Measurements from ENCODE around the gene CCDC110.

CCDC110 gene

DNA sequence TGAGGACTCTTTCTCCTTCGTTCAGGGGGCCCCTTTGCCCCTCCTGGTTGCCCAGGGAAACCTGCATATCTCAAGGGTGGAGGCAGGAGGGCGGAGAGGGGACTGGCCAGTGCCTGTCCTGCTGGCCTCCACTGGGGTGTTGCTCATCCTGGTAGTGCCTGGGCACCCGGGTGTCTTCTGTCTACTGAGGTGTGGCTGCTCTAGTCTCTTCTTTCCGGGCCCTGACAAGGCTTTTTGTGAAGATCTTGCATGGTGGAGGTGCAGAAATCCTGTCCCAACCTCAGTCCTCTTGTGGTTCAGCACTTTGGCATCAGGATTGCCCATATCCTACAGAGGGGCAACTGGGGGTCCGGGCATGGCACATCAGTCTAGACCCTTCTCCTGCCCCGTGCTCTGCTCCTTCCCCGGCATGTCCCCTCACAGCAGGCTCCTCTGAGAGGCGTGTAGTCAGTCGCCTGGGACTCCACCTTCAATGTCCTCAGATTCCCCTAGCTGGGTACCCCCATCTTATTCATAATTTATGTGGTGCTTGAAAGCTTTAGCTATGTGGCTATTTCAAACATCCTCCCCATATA is 1.9 kb downstream of the CCDC110 start:
- H3K4me3 ChIP-seq (ENCODE audit: low read depth, low read length) = no peak overlapping the region
- no peak overlapping the region for H3K9ac ChIP-seq (ENCODE audit: low read depth, low read length)
- no peaks in the 10 kb centered on the region for H3K9me3 ChIP-seq (ENCODE audit: control insufficient read depth, insufficient read depth, low read length)
- H3K27me3 ChIP-seq (ENCODE audit: control insufficient read depth, insufficient read depth, low read length) = peaks cover 28% of the 10 kb centered on the region
- H3K4me1 ChIP-seq (ENCODE audit: control insufficient read depth, insufficient read depth, low read length) = no peaks in the 10 kb centered on the region
- no peaks in the 10 kb centered on the region for H3K36me3 ChIP-seq (ENCODE audit: control insufficient read depth, insufficient read depth, low read length)

GRCh38 chr4:185468999-185469398 is 2.5 kb downstream of the CCDC110 start:
- peaks cover 28% of the 10 kb centered on the region for H3K27me3 ChIP-seq (ENCODE audit: control insufficient read depth, insufficient read depth, low read length)
- H3K9me3 ChIP-seq (ENCODE audit: control insufficient read depth, insufficient read depth, low read length) = no peaks in the 10 kb centered on the region
- no peak overlapping the region for H3K9ac ChIP-seq (ENCODE audit: low read depth, low read length)
- no peak overlapping the region for H3K4me3 ChIP-seq (ENCODE audit: low read depth, low read length)
- H3K4me1 ChIP-seq (ENCODE audit: control insufficient read depth, insufficient read depth, low read length) = peaks cover 3% of the 10 kb centered on the region
- no peaks in the 10 kb centered on the region for H3K36me3 ChIP-seq (ENCODE audit: control insufficient read depth, insufficient read depth, low read length)

DNA sequence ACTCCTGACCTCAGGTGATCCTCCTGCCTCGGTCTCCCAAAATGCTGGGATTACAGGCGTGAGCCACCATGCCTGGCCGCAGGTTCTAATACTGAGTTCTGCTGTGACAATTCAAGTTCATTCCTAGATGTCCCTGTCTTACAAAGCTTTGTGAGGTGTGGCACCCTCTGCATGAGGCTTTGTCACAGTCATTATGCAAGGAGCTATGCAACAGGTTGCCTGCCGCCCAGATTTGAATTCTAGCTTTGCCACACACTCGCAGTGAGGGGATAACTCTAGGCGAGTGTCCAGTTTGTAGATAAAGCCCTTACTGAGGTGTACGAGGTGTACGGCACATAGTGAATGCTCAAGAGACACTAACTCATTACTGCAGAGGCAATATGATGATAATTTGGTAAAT is 3.5 kb downstream of the CCDC110 start:
- no peak overlapping the region for H3K4me3 ChIP-seq (ENCODE audit: low read depth, low read length)
- H3K9ac ChIP-seq (ENCODE audit: low read depth, low read length) = no peak overlapping the region
- no peaks in the 10 kb centered on the region for H3K9me3 ChIP-seq (ENCODE audit: control insufficient read depth, insufficient read depth, low read length)
- H3K27me3 ChIP-seq (ENCODE audit: control insufficient read depth, insufficient read depth, low read length) = peaks cover 28% of the 10 kb centered on the region
- H3K36me3 ChIP-seq (ENCODE audit: control insufficient read depth, insufficient read depth, low read length) = no peaks in the 10 kb centered on the region
- peaks cover 3% of the 10 kb centered on the region for H3K4me1 ChIP-seq (ENCODE audit: control insufficient read depth, insufficient read depth, low read length)

DNA sequence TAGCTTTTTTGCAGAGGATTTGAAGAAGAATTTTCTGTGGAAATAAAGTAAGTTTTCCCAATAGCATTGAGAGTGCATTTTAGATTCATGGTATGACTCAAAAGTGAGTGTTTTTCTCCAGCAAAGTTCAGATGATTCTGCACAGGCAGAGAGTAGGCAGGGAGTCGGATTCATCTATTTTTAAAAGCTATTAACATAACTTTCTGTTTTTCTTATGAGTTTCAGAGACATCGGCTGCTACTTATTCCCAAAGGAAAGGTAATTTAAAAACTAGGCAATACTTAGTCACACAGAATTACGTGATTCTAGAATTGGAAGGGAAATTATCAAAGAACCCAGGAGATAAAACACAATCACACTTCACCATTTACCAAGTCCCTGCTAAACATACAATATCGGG is 4.4 kb downstream of the CCDC110 start:
- H3K36me3 ChIP-seq (ENCODE audit: control insufficient read depth, insufficient read depth, low read length) = no peaks in the 10 kb centered on the region
- peaks cover 3% of the 10 kb centered on the region for H3K4me1 ChIP-seq (ENCODE audit: control insufficient read depth, insufficient read depth, low read length)
- H3K9me3 ChIP-seq (ENCODE audit: control insufficient read depth, insufficient read depth, low read length) = no peaks in the 10 kb centered on the region
- no peak overlapping the region for H3K9ac ChIP-seq (ENCODE audit: low read depth, low read length)
- peaks cover 25% of the 10 kb centered on the region for H3K27me3 ChIP-seq (ENCODE audit: control insufficient read depth, insufficient read depth, low read length)
- no peak overlapping the region for H3K4me3 ChIP-seq (ENCODE audit: low read depth, low read length)

DNA sequence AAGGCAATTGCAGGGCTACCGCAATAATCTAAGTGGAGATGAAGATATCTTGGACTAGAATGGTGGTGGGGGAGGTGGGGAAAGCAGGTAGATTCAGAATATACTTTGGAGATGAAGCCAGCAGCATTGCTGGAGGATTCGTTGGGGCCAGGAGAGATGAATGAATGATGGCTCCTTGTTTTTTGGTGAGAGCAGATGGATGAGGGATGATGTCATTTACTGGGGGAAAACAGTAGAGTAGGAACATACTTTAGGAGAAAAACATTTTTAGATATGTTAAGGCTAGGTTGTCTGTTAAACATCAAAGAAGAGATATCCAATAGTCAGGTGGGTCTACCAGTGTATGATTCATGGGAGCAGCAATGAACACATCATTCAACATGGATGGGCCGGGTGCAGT is 5.8 kb downstream of the CCDC110 start:
- Histone ChIP-seq H3K4me3 (ENCODE audit: low read depth, low read length) (no peak overlapping the region), H3K9me3 (ENCODE audit: control insufficient read depth, insufficient read depth, low read length) (no peaks in the 10 kb centered on the region), H3K4me1 (ENCODE audit: control insufficient read depth, insufficient read depth, low read length) (peaks cover 3% of the 10 kb centered on the region), H3K36me3 (ENCODE audit: control insufficient read depth, insufficient read depth, low read length) (no peaks in the 10 kb centered on the region), H3K9ac (ENCODE audit: low read depth, low read length) (no peak overlapping the region), H3K27me3 (ENCODE audit: control insufficient read depth, insufficient read depth, low read length) (peaks cover 21% of the 10 kb centered on the region)

GRCh38 chr4:185464887-185465286 is 6.6 kb downstream of the CCDC110 start:
- no peak overlapping the region for H3K4me3 ChIP-seq (ENCODE audit: low read depth, low read length)
- no peaks in the 10 kb centered on the region for H3K36me3 ChIP-seq (ENCODE audit: control insufficient read depth, insufficient read depth, low read length)
- H3K9ac ChIP-seq (ENCODE audit: low read depth, low read length) = no peak overlapping the region
- H3K4me1 ChIP-seq (ENCODE audit: control insufficient read depth, insufficient read depth, low read length) = peaks cover 3% of the 10 kb centered on the region
- peaks cover 13% of the 10 kb centered on the region for H3K27me3 ChIP-seq (ENCODE audit: control insufficient read depth, insufficient read depth, low read length)
- no peaks in the 10 kb centered on the region for H3K9me3 ChIP-seq (ENCODE audit: control insufficient read depth, insufficient read depth, low read length)

DNA sequence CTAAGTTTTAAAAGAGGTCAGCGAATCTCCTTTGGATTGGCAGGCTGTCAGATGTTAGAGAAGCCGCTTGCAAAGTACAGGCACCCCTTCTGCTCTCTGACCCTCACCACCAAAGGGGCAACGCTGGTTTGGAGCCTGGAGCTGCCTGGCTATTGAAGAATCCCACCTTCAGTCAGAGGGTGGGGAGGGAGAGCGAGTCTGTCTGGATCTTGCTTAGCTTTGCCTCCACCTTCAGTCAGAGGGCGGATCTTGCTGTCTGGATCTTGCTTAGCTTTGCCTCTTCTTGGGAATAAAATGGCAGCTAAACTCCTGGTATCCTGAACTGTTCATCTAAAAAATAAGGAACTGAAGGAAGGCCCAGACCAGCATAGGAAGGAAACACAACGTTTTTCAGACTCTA is 7.3 kb downstream of the CCDC110 start:
- peaks cover 8% of the 10 kb centered on the region for H3K27me3 ChIP-seq (ENCODE audit: control insufficient read depth, insufficient read depth, low read length)
- H3K36me3 ChIP-seq (ENCODE audit: control insufficient read depth, insufficient read depth, low read length) = no peaks in the 10 kb centered on the region
- peaks cover 3% of the 10 kb centered on the region for H3K4me1 ChIP-seq (ENCODE audit: control insufficient read depth, insufficient read depth, low read length)
- H3K9me3 ChIP-seq (ENCODE audit: control insufficient read depth, insufficient read depth, low read length) = no peaks in the 10 kb centered on the region
- H3K9ac ChIP-seq (ENCODE audit: low read depth, low read length) = no peak overlapping the region
- H3K4me3 ChIP-seq (ENCODE audit: low read depth, low read length) = no peak overlapping the region

DNA sequence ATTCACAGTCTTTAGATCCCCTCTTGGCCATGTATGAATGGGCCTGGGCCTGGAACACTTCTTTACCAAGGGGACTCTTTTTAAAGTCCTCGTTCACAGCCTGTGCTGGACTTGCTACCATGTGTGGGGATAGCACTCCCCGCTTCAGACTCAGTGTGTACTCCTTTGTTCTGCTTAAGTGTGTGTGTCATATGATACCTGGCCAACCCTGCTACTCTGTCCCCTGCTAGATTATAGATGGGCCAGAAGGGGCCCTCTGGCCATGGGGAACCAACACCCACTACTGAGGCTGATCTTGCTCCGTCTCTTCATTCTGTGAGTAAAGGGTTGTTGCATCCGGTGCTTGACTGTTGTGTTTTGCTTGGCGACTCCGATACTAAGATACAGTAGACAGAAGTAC is 8.0 kb downstream of the CCDC110 start:
- Histone ChIP-seq H3K27me3 (ENCODE audit: control insufficient read depth, insufficient read depth, low read length) (peaks cover 5% of the 10 kb centered on the region), H3K36me3 (ENCODE audit: control insufficient read depth, insufficient read depth, low read length) (no peaks in the 10 kb centered on the region), H3K4me3 (ENCODE audit: low read depth, low read length) (no peak overlapping the region), H3K4me1 (ENCODE audit: control insufficient read depth, insufficient read depth, low read length) (peaks cover 3% of the 10 kb centered on the region), H3K9me3 (ENCODE audit: control insufficient read depth, insufficient read depth, low read length) (no peaks in the 10 kb centered on the region), H3K9ac (ENCODE audit: low read depth, low read length) (no peak overlapping the region)

DNA sequence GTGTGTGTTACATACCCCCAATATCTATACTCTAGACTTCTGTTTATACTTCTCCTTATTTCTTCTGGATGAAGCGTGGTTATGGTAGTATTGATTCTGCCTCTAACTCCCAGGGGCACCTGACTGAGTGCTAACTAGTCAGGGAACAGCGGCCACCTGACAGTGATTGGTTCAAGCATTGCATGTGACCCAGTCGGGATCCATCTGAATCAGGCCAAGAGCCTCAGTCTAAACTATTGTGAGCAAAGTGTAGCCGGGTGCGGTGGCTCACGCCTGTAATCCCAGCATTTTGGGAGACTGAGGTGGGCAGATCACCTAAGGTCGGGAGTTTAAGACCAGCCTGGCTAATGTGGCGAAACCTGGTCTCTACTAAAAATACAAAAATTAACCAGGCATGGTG is 10.0 kb downstream of the CCDC110 start:
- no peak overlapping the region for H3K4me3 ChIP-seq (ENCODE audit: low read depth, low read length)
- H3K9ac ChIP-seq (ENCODE audit: low read depth, low read length) = no peak overlapping the region
- peaks cover 8% of the 10 kb centered on the region for H3K4me1 ChIP-seq (ENCODE audit: control insufficient read depth, insufficient read depth, low read length)
- H3K27me3 ChIP-seq (ENCODE audit: control insufficient read depth, insufficient read depth, low read length) = no peaks in the 10 kb centered on the region
- no peaks in the 10 kb centered on the region for H3K9me3 ChIP-seq (ENCODE audit: control insufficient read depth, insufficient read depth, low read length)
- H3K36me3 ChIP-seq (ENCODE audit: control insufficient read depth, insufficient read depth, low read length) = no peaks in the 10 kb centered on the region

DNA sequence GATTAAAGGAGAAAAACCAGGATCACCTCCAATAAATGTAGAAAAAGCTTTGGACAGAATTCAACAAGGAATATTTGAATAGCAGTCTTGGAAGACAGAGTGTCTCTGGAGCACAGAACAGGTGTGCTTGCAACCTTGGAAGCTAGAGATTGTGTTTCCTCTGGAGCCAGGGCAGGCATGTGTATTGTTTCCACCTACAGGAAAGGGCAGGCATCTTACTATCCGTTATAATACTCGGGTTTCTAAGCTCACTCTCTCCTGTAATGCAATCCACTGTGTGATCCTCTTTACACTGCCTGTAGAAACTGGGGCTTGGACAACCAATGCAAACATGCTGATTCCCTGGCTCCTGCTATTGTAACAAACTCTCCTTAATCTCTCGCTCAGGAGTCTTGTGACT is 14.4 kb downstream of the CCDC110 start:
- no peaks in the 10 kb centered on the region for H3K9me3 ChIP-seq (ENCODE audit: control insufficient read depth, insufficient read depth, low read length)
- H3K36me3 ChIP-seq (ENCODE audit: control insufficient read depth, insufficient read depth, low read length) = no peaks in the 10 kb centered on the region
- H3K9ac ChIP-seq (ENCODE audit: low read depth, low read length) = no peak overlapping the region
- H3K27me3 ChIP-seq (ENCODE audit: control insufficient read depth, insufficient read depth, low read length) = no peaks in the 10 kb centered on the region
- H3K4me1 ChIP-seq (ENCODE audit: control insufficient read depth, insufficient read depth, low read length) = peaks cover 4% of the 10 kb centered on the region
- no peak overlapping the region for H3K4me3 ChIP-seq (ENCODE audit: low read depth, low read length)

- H3K36me3 ChIP-seq (ENCODE audit: control insufficient read depth, insufficient read depth, low read length) = no peaks in the 10 kb centered on the region
- H3K27me3 ChIP-seq (ENCODE audit: control insufficient read depth, insufficient read depth, low read length) = no peaks in the 10 kb centered on the region
- no peak overlapping the region for H3K9ac ChIP-seq (ENCODE audit: low read depth, low read length)
- no peak overlapping the region for H3K4me3 ChIP-seq (ENCODE audit: low read depth, low read length)
- H3K4me1 ChIP-seq (ENCODE audit: control insufficient read depth, insufficient read depth, low read length) = peaks cover 4% of the 10 kb centered on the region
- no peaks in the 10 kb centered on the region for H3K9me3 ChIP-seq (ENCODE audit: control insufficient read depth, insufficient read depth, low read length)
These were observed 15.4 kb downstream of the CCDC110 start for GRCh38 chr4:185456131-185456530.

DNA sequence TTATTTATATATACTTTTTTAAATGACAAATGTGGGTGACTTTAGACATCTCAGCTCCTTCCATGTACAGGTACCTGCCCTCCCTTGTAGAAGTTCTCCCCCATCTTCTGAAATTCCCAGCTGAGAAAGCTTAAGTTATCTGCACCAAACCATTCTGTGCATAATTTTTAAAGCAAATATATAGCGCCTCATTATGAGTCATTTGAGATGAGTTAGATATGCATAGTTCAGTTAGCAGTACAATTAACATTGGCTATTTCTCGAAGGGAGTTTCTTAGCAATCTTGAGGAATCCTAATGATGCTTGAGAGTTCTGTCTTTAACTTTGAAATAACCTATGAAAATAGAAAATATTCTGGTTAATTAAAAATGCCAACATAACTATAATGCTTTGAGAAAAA is 26.3 kb downstream of the CCDC110 start:
- no peaks in the 10 kb centered on the region for H3K4me1 ChIP-seq (ENCODE audit: control insufficient read depth, insufficient read depth, low read length)
- no peaks in the 10 kb centered on the region for H3K9me3 ChIP-seq (ENCODE audit: control insufficient read depth, insufficient read depth, low read length)
- H3K4me3 ChIP-seq (ENCODE audit: low read depth, low read length) = no peak overlapping the region
- H3K27me3 ChIP-seq (ENCODE audit: control insufficient read depth, insufficient read depth, low read length) = no peaks in the 10 kb centered on the region
- no peaks in the 10 kb centered on the region for H3K36me3 ChIP-seq (ENCODE audit: control insufficient read depth, insufficient read depth, low read length)
- no peak overlapping the region for H3K9ac ChIP-seq (ENCODE audit: low read depth, low read length)
